HCT116 (cell line): ENCODE measurements around the gene ARHGAP28. TPM values are rescaled to one million over a fixed set of nuclear protein-coding genes. Genes with fewer than 3 reads are reported as not detected.

Experiments
- ATAC-seq: fragments of 200-7000 bp; cut with Tn5 transposase; 2 replicates; pipeline ENCODE4 v1.9.1; 2020; ENCODE audit warnings: mild to moderate bottlenecking, moderate library complexity
- BruUV-seq: library from RNA; stranded (reverse); fragments of 400-500 nt; replicated peaks from 2 replicates; lab custom pipeline; 2021; lab: Mats Ljungman, UMichigan
- CTCF ChIA-PET: fragments of 300-600 bp; sonication (Branson Sonifier 250); formaldehyde crosslinking; loops from one replicate; lab custom pipeline; 2021; ENCODE audit warnings: antibody characterized with exemption; lab: Charles Lee
- POLR2A ChIA-PET: fragments of 300-600, 350-600 bp; sonication (Branson Sonifier 250); formaldehyde crosslinking; loops from one replicate; lab custom pipeline; 2021; ENCODE audit warnings: antibody characterized with exemption; lab: Charles Lee
- RAD21 ChIA-PET, 2 experiments: fragments of 300-600 bp; sonication (Branson Sonifier 250); formaldehyde crosslinking; loops; one replicate each; lab custom pipeline; 2023; ENCODE audit warnings: low total read pairs in 2 of 2; ENCODE audit not compliant: uncharacterized antibody in 2 of 2, unreplicated experiment in 2 of 2, low non-redundant PET in 1 of 2; lab: Charles Lee
- DNase-seq: peaks from one replicate; pipeline ENCODE4 v3.0.0-alpha.2; 2010; ENCODE audit warnings: low read depth, low spot score
- H2AFZ ChIP-seq: fragments of 200-600 bp; shearing (Covaris generic), sonication (generic); 2 replicates; pipeline ENCODE4 v1.6.1; 2017; ENCODE audit warnings: low read depth, mixed run types, mixed read lengths, antibody characterized with exemption, low read length; ENCODE audit not compliant: poor library complexity, severe bottlenecking
- H3K27ac ChIP-seq: 2 replicates; pipeline ENCODE4 v1.5.1; 2012; ENCODE audit warnings: low read depth, low read length
- H3K27me3 ChIP-seq: fragments of 200-600 bp; sonication (generic); 2 replicates; pipeline ENCODE4 v1.6.1; 2016; ENCODE audit warnings: mixed run types, low read length, mixed read lengths; ENCODE audit not compliant: insufficient read depth
- H3K36me3 ChIP-seq, 2 experiments: fragments of 200-500 bp in 1 of 2; fragments of 200-600 bp in 1 of 2; sonication (Bioruptor generic) in 1 of 2; sonication (generic) in 1 of 2; 2 replicates each; pipeline versions ENCODE4 v1.5.1 to v1.6.1; 2014 to 2016; ENCODE audit warnings: low read length in 2 of 2, inconsistent platforms in 1 of 2, mixed read lengths in 1 of 2, mixed run types in 1 of 2; ENCODE audit not compliant: insufficient read depth in 2 of 2, control insufficient read depth in 1 of 2
- H3K4me1 ChIP-seq, 2 experiments: fragments of 200-600 bp in 1 of 2; sonication (generic) in 1 of 2; 2 replicates each; pipeline versions ENCODE4 v1.5.1 to v1.6.1; 2012 to 2017; ENCODE audit warnings: low read length in 2 of 2, inconsistent platforms in 1 of 2, mild to moderate bottlenecking in 1 of 2, mixed read lengths in 1 of 2, mixed run types in 1 of 2, moderate library complexity in 1 of 2; ENCODE audit not compliant: insufficient read depth in 2 of 2, control insufficient read depth in 1 of 2
- H3K4me2 ChIP-seq: fragments of 200-600 bp; sonication (generic); 2 replicates; pipeline ENCODE4 v1.6.1; 2017; ENCODE audit warnings: mixed run types, low read length, mixed read lengths
- H3K4me3 ChIP-seq, 2 experiments: fragments of 200-600 bp in 1 of 2; sonication (generic) in 1 of 2; replicated peaks in 1 of 2; 2 replicates each; pipeline ENCODE4 v1.5.1; 2011 to 2016; ENCODE audit warnings: low read length in 2 of 2, control low read depth in 1 of 2, low read depth in 1 of 2, mild to moderate bottlenecking in 1 of 2, mixed read lengths in 1 of 2, mixed run types in 1 of 2
- H3K79me2 ChIP-seq: fragments of 200-600 bp; sonication (generic); 2 replicates; pipeline ENCODE4 v1.6.1; 2017; ENCODE audit warnings: mild to moderate bottlenecking, mixed run types, low read length, moderate library complexity, mixed read lengths; ENCODE audit not compliant: insufficient read depth
- H3K9ac ChIP-seq: fragments of 200-600 bp; sonication (generic); 2 replicates; pipeline ENCODE4 v1.6.1; 2016; ENCODE audit warnings: low read length, mixed read lengths
- H3K9me2 ChIP-seq: fragments of 200-600 bp; sonication (generic), shearing (Covaris generic); 2 replicates; pipeline ENCODE4 v1.6.1; 2017; ENCODE audit warnings: mixed run types, mild to moderate bottlenecking, moderate library complexity; ENCODE audit not compliant: insufficient read depth
- H3K9me3 ChIP-seq, 2 experiments: fragments of 200-500 bp in 1 of 2; fragments of 200-600 bp in 1 of 2; sonication (Bioruptor generic) in 1 of 2; sonication (generic) in 1 of 2; 2 replicates each; pipeline ENCODE4 v1.6.1; 2014 to 2017; ENCODE audit warnings: low read length in 2 of 2, mixed read lengths in 2 of 2, inconsistent platforms in 1 of 2, low read depth in 1 of 2, mild to moderate bottlenecking in 1 of 2, mixed run types in 1 of 2, moderate library complexity in 1 of 2; ENCODE audit not compliant: control insufficient read depth in 1 of 2, insufficient read depth in 1 of 2
- H4K20me1 ChIP-seq: fragments of 200-600 bp; sonication (generic), shearing (Covaris generic); 2 replicates; pipeline ENCODE4 v1.6.1; 2017; ENCODE audit warnings: mixed run types, mild to moderate bottlenecking, moderate library complexity; ENCODE audit not compliant: insufficient read depth
- CBX3 ChIP-seq: IDR thresholded peaks from 2 replicates; pipeline ENCODE4 v1.6.1; 2012; ENCODE audit warnings: low read depth
- CTCF ChIP-seq, 3 experiments: fragments of 200-600 bp in 1 of 3; sonication (generic) in 1 of 3; IDR thresholded peaks in 2 of 3; conservative IDR thresholded peaks in 1 of 3; 2 replicates each; pipeline ENCODE4 v1.5.1; 2012 to 2017; ENCODE audit warnings: low read depth in 2 of 3, low read length in 2 of 3, antibody characterized with exemption in 1 of 3, borderline replicate concordance in 1 of 3, control low read depth in 1 of 3, mild to moderate bottlenecking in 1 of 3, mixed read lengths in 1 of 3, mixed run types in 1 of 3, moderate library complexity in 1 of 3; ENCODE audit not compliant: insufficient read depth in 1 of 3
- EZH2 ChIP-seq: fragments of 200-600 bp; sonication (generic); IDR thresholded peaks from 2 replicates; pipeline ENCODE4 v1.6.1; 2017; ENCODE audit warnings: antibody characterized with exemption, mixed run types
- JUND ChIP-seq: IDR thresholded peaks from 2 replicates; pipeline ENCODE4 v1.6.1; 2012
- MAX ChIP-seq: IDR thresholded peaks from 2 replicates; pipeline ENCODE4 v1.6.1; 2012
- POLR2A ChIP-seq: IDR thresholded peaks from 2 replicates; pipeline ENCODE4 v1.7.0; 2011; ENCODE audit warnings: borderline replicate concordance; ENCODE audit not compliant: insufficient read depth, insufficient read length; ENCODE audit errors: extremely low read depth
- RAD21 ChIP-seq: IDR thresholded peaks from 2 replicates; pipeline ENCODE4 v1.6.1; 2012; ENCODE audit warnings: low read depth, mild to moderate bottlenecking
- REST ChIP-seq: IDR thresholded peaks from 2 replicates; pipeline ENCODE4 v1.6.1; 2012; ENCODE audit warnings: low read depth
- SP1 ChIP-seq: IDR thresholded peaks from 2 replicates; pipeline ENCODE4 v1.6.1; 2012; ENCODE audit warnings: low read depth
- TCF7L2 ChIP-seq: IDR thresholded peaks from 2 replicates; pipeline ENCODE4 v1.7.0; 2011; ENCODE audit warnings: borderline replicate concordance, inconsistent platforms; ENCODE audit not compliant: insufficient read depth, insufficient read length; ENCODE audit errors: extremely low read depth
- intact Hi-C: fragments of 100-400 bp; cut with micrococcal nuclease; formaldehyde crosslinking; loops from 2 replicates; pipeline ENCODE4 v1.10.0; 2022
- total RNA-seq: library from RNA; stranded (reverse); gene quantifications from one replicate; pipeline ENCODE4 v1.2.1, GENCODE V29; 2021; ENCODE audit not compliant: unreplicated experiment
- TF ChIP-seq, protein P1 (sequence below): IDR thresholded peaks from 2 replicates; pipeline ENCODE4 v1.6.1; 2011; ENCODE audit warnings: mild to moderate bottlenecking, low read length, moderate library complexity; ENCODE audit not compliant: insufficient replicate concordance; ENCODE audit errors: extremely low read depth

The ARHGAP28 gene
- total RNA-seq, 1 experiment from 2014 or later: not detected

- RAD21 ChIA-PET: no interaction called here
- no peak overlapping the region for H2AFZ ChIP-seq
- H3K27me3 ChIP-seq: no peaks in the 10 kb centered on the region
- no peak for TF ChIP-seq CTCF (IDR thresholded peaks at IDR 0.05 in 2 of 3, conservative IDR thresholded peaks at IDR 0.05 in 1 of 3; ENCODE audit: borderline replicate concordance in 1 of 3, insufficient read depth in 1 of 3, low read depth in 2 of 3, low read length in 2 of 3)
- no peak for TF ChIP-seq TCF7L2
- no peak for TF ChIP-seq POLR2A
- no peak for TF ChIP-seq SP1
- no peak for TF ChIP-seq RAD21
- no peak for TF ChIP-seq EZH2
- no peak for TF ChIP-seq JUND
- TF ChIP-seq REST: no peak
- no peak for TF ChIP-seq MAX
- no peak for TF ChIP-seq CBX3
- TF ChIP-seq, protein P1, sequence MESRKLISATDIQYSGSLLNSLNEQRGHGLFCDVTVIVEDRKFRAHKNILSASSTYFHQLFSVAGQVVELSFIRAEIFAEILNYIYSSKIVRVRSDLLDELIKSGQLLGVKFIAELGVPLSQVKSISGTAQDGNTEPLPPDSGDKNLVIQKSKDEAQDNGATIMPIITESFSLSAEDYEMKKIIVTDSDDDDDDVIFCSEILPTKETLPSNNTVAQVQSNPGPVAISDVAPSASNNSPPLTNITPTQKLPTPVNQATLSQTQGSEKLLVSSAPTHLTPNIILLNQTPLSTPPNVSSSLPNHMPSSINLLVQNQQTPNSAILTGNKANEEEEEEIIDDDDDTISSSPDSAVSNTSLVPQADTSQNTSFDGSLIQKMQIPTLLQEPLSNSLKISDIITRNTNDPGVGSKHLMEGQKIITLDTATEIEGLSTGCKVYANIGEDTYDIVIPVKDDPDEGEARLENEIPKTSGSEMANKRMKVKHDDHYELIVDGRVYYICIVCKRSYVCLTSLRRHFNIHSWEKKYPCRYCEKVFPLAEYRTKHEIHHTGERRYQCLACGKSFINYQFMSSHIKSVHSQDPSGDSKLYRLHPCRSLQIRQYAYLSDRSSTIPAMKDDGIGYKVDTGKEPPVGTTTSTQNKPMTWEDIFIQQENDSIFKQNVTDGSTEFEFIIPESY: no peak
- TF ChIP-seq, all 23 proteins: peak for 0
- ATAC-seq: no peak
- Histone ChIP-seq H3K36me3 (no peaks in the 10 kb centered on the region), H3K4me2 (no peak overlapping the region), H3K4me3 (no peak overlapping the region), H3K9me3 (peaks cover 0 to 20% of the 10 kb centered on the region in 2 experiments; a peak in 2 of 4 replicates), H3K9me2 (no peaks in the 10 kb centered on the region), H4K20me1 (no peaks in the 10 kb centered on the region), H3K27ac (no peak overlapping the region), H3K4me1 (no peaks in the 10 kb centered on the region), H3K9ac (no peak overlapping the region), H3K79me2 (no peaks in the 10 kb centered on the region)
- no peak for DNase-seq
- ChIA-PET CTCF (no interaction called here), POLR2A (no interaction called here)
- BruUV-seq: no TSS peak
- intact Hi-C loops: no loop called here
Observed at GRCh38 chr18:6942742-6943141, 213.2 kb downstream of the ARHGAP28 start.
